Activated CD8-positive, alpha-beta memory T cell treated with anti-CD3 and anti-CD28 coated beads for 24 hours (primary cell): ENCODE results near the gene DNPEP.

Experiments
- DNase-seq: peaks from one replicate; pipeline ENCODE4 v3.0.0-alpha.2; 2020

DNPEP gene

DNA sequence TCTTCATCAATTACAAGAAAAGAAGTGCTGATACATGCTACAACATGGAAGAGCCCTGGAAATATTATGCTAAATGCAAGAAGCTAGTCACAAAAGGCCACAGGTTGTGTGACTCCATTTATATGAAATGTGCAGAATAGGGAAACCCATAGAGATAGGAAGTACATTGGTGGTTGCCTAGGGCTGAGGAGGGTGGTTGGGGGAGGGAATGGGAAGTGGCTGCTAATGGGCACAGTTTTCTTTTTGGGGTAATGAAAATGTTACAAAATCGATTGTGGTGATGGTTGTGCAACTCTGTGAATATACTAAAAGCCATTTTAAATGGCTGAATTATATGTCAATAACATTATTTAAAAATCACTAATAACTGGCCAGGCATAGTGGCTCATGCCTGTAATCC is 30.9 kb downstream of the DNPEP start:
- no peak for DNase-seq

DNA sequence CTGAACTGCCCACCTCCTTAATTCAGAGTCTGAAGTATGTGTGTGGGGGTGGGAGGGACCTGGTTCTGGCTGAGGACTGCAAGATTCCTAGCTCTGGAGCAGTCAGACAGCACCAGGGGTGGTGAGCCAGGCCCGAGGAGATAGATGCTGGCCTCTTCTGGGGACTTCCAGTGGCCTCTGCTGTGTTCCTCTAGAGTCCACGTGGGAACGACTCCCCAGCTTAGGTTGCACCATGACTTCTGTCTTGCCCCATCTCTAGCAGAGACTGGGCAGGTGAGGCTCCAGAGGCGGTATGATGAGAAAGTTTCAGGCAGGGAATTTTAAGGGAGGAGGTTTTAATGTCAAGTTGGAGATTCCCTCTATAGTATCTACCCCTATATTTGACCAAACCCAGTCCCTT is 33.1 kb downstream of the DNPEP start:
- no peak for DNase-seq

DNA sequence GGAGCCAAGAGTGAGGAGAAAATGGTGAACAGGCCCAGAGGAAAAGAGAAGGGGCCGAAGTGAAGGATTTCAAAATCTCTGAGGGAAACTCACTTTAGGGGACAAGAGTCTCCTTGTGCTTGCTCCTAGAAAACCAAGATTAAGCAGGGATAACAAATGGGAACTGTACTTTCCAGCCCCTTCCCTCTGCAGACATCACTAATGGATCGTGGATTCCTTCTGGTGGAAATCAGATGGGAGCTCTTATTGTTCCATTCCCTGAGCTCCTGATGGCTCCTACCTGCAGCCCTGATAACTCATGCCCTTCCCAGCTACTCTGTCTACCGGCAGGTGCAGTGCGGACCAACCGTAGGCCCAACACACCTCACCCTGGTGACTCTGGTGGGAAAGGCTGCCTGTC is 34.6 kb downstream of the DNPEP start:
- peak; percentile 43 for DNase-seq

DNA sequence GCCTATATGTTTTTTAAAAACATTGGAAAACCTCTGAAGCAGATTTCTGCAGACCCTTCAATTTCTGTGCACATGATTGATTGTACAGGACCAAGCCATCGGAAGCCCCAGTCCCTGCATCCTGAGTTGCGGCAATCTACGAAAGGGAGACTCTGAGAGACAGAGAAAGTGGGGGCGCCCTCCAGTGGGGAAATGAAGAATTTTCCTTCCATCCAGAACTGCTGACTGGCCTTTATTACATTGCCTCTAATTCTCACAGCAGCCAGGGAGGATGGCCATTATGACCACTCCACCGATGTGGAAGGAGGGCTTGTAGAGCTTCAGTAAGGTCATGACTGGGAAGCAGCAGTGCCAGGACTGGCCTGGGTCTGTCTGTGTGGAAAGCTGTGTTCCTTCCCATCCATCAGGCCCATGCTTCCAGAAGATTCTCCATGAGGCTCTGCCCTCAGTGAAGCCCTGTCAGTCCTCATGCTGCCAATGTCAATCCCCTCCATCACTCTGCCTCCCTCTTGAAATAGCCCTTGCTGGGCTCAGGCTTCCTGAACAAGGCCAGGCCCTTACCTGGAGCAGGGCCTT is 35.2 kb downstream of the DNPEP start:
- DNase-seq = peak; percentile 85

DNA sequence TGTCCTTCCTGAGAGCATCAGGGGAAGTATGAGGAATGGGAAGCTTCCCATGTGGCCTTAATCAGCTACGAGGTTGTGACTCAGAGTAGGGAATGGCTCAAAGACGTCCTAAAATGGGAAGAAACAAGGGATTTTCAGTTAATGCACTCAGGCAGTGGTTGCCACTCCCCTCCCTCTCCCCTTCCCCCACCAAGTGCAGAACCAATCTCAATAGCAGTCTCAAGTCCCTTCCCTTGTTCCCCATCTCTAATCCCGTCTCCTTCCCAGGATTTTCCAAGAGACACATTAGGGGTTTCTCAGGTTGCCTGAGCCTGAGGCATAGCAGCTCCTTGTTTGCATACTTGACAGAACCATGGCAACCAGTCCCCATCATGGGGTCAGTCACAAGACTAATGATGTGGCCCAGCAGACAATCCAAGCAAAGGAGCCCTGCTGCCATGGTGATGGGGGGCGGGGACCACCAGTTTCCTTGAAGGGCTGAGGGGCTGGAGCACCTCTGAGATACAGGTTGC is 36.9 kb downstream of the DNPEP start:
- no peak for DNase-seq

DNA sequence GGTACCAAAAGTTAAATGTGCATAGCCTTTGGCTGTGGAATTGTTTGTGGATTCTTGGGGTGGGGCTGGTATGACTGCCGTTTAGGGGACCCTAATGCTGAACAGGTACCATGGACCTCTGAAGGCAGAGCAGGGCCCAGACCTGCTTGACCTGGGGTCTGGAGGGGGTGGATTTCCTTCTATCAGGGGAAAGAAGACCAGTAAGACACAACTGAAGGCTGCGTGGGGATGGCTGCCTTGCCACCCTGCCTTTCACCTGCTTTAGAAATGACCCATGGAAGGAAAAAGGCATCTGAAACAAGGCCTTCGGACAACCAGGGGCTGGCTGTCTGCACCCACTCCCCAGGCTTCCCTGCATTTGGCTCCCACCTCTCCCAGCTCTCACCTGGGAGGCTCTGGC is 37.5 kb downstream of the DNPEP start:
- no peak for DNase-seq

DNA sequence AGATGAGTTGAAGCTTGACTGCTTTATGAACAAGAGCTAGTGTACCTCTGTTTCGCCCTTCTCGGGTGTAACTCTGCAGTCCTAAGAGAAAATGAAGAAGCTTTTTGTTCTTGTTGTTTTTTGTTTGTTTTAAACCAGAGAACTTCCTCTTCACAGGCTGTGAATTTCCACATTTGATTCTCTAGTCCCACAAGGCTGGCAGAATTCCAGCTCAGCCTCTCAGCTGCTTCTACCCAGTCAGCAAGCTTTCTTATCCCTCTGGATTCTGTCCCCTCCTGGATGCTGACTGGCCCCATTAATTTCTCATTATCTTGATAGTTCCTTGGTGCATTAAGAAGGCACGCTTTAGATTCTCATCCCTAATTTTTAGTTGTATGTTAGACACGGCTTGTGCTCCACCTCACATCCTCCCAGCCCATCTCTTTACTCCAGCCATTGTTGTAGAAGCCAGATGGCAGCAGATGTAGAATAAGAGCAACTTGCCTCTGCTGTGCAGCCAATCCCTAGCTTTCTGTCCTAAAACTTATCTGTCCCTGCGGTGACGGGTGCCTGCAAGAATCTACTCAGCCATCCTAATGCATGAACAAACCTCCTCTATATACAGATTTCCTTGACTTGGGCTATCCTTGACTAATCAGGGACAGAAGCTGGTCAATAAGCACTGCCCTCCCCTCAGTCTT is 42.8 kb downstream of the DNPEP start:
- no peak for DNase-seq

DNA sequence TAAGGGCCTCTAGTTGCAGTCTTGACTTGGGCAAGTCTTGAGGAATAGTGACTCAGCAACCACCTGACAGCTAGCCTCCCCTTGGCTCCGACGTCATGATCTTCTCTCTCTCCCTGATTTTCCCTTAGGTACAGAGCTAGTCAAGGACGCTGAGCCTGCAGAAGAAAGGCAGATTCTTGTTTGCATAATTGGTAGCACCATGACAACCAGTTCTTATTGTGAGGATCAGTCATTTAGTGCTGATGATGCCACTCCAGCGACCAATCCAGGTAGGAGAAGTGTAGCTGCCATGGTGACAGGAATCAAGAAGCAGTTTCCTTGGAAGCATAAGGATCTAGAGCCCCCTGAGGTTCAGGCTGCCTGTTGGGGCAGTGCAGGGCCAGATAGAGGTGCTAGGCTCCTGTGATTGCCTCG is 52.3 kb downstream of the DNPEP start:
- DNase-seq = no peak

DNA sequence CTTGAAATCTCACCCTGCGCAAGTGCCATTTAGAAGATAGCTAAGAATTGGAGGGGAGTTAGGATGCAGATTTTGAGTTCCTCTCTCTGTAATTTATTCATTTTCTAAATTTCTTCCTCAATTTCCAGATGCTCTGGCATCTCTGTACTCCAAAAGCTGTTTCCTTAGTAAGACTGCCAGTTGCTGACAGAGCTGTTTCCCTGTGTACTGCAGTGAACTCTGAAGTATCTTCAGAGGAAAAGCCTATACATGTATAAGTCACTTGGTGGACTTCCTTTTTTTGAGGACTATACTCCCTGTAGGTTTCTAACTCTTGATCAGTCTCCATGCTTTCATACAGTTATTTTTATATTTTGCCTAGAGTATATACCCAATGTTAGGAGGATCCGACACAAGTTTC is 53.6 kb downstream of the DNPEP start:
- no peak for DNase-seq

DNA sequence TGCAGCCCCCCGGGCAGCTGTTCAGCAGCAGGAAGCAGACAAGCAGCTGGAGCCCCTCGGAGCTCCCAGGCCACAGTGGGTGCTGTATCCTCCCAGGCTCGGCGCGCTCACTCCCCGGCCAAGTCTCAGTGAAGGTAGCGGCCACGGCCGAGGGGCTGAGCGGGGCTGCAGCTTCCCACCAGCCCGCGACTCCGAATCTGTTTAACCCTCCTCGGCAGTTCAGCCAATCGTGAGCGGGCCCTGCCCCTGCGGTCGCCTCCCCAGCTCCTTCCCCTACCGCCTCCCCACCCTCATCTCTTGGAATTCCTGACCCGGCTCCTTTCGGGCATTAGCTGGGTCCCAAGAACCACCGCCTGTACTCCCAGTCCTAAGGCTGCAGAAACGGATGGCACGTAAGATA is 55.2 kb downstream of the DNPEP start, which contains the start of gene RESP18:
RESP18 (minus strand) TSS at position 203 of the 400 bp plus-strand sequence.
- no peak for DNase-seq

DNA sequence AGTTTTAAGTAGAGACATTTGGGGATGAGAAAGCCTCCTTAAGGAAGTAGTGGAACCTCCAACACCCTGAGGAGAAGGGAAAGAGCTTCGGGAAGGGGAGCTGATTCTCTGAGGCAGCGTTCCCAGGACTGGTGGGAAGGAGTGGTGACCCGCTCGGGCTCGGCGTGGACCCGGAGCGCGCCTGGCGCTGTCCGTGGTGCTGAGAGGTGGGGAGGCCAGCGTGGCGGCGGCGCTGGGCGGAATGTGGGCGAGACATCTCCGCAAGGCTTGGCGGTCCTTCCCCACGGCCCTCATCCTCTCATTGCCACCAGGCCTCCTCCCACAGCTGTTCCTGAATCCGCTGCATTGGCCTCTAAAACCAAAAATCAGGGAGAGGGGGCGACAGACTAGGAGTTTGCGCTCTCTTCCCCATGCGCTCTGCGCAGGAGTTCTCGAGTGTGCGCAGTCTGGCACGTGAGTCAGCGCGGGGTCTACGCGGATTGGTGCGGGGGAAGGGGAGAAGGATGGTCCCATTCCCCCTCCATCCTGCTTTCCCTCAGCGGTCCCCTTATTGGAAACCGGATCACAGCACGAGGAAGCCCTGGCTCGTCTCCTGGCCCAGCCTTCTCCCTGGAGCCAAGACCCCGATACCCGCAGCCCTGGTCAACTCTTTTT is 56.0 kb downstream of the DNPEP start:
- DNase-seq = peak; percentile 62

DNA sequence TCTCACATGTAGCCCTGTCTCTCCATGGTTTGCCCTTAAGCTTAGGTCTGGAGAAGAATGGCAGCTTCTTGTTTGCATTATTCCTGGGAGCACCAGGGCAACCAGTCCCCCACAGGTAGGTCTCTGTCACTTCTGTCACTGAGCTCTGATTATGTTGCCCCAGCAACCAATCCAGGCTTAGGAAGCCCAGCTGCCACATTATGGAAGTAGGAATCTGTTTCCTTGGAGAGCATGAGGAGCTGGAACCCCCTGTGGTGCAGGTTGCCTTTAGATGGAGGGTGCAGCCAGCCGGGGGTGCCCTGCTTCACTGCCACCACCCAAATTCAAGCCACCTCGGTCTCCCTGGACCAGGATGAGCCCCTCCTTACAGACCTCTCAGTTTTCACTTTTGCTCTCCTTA is 60.0 kb downstream of the DNPEP start:
- no peak for DNase-seq

DNA sequence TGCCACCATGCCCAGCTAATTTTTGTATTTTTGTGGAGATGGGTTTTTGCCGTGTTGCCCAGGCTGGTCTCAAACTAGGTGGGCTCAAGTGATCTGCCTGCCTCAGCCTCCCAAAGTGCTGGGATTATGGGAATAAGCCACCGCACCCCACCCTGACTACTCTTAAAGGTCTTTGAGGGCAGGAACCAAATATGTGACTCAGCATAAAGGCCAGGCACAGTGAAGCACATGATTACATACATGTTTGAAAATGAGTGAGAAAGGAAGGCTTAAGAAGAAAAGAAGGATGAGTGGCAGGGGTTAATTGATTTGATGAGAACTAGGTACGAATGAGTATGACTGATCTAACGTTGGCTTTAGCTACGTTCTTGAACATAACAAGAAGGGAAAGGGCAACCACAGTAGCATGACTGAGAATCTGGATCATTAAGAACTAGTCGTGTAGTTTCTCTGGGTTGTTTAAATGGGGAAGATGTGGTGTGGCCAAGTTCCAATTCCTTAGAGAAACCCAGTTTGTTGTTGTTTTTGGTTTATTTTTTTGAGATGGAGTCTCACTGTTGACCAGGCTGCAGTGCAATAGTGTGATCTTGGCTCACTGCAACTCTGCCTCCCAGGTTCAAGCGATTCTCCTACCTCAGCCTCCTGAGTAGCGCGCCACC is 61.9 kb downstream of the DNPEP start:
- DNase-seq = no peak

DNA sequence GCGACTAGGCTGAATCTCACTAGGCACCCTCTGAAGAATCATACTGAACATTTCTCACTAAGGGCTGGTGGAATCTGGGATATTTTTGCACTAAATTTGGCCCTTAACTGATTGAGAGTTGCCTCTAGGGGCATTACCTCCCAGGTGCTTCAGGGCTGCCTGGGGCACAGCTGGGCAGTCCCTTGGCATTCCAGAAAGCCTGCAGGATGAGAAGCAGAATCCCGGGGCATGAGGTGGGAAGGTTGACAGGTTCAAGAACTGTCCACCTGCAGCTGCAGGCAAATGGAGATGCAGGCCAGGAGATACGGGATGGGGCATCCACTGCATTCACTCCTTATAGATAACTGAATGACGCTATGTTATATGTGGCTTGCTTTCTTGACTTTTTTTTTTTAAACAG is 62.6 kb downstream of the DNPEP start:
- DNase-seq = no peak

DNA sequence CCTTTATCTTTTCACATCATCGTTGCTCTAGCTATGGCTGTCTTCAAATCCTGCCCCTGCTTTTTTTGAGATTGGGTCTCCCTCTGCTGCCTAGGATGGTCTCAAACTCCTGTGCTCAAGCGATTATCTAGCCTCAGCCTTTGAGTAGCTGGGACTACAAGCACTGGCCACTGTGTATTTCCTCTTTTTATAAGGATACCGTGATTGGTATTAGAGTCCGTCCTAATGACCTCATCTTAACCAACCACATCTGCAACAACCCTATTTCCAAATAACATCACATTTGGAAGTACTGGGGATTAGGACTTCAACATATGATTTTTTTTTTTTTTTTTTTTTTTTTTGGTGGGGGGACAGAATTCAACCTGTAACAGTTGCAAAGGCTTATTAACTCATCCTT is 64.3 kb downstream of the DNPEP start:
- DNase-seq = no peak
